ENCODE data around the gene PDSS2. TPM values are rescaled to one million over a fixed set of nuclear protein-coding genes. Genes with fewer than 3 reads are reported as not detected.

PDSS2 gene
- total RNA-seq, 2 experiments from 2014 or later = 11.4 to 11.7 TPM

GRCh38 chr6:107228754-107229153, 230.6 kb downstream of the PDSS2 start:
- no peak for ATAC-seq
- no peak overlapping the region for H3K4me3 Mint-ChIP-seq
- no peak overlapping the region for H3K27ac Mint-ChIP-seq
- intact Hi-C loops (cut with DNase I, micrococcal nuclease) = no loop called here
- no peaks in the 10 kb centered on the region for H3K27me3 Mint-ChIP-seq
- H3K36me3 Mint-ChIP-seq (ENCODE audit: low read depth) = peaks cover 10% of the 10 kb centered on the region
- ChIA-PET CTCF (interaction anchor here (0.7 kb wide), 1 partner anchor 636 kb away, joined by 3 read pairs; no protein-coding TSS in a partner anchor), POLR2A (no interaction called here)
- DNase-seq = no peak
- no peaks in the 10 kb centered on the region for H3K4me1 Mint-ChIP-seq
- H3K9me3 Mint-ChIP-seq (ENCODE audit: low read depth) = no peaks in the 10 kb centered on the region

DNA sequence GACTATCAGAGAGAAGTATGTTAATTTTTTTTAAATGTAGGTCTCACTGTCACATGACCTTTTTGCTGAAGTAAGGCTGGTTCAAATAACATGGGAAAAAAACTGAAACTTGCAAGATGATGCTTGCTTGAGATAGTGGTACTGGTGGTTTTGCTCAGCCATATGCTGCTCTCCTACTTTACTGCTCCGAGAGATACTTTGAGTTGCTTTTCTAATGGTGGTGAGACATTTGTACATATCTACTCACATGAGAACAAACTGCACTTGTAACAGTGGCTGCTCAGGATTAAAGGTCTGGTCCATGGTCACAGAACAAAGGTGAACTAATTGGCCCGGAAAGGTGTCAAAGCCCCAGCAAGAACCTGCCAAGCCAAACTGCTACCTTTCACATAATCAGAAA, 237.8 kb downstream of the PDSS2 start:
- ChIA-PET CTCF (no interaction called here), POLR2A (no interaction called here)
- peaks cover 10% of the 10 kb centered on the region for H3K36me3 Mint-ChIP-seq (ENCODE audit: low read depth)
- H3K27ac Mint-ChIP-seq = no peak overlapping the region
- no peaks in the 10 kb centered on the region for H3K27me3 Mint-ChIP-seq
- intact Hi-C loops (cut with DNase I, micrococcal nuclease) = no loop called here
- no peak for ATAC-seq
- H3K4me3 Mint-ChIP-seq = no peak overlapping the region
- no peaks in the 10 kb centered on the region for H3K9me3 Mint-ChIP-seq (ENCODE audit: low read depth)
- no peak for DNase-seq
- H3K4me1 Mint-ChIP-seq = no peaks in the 10 kb centered on the region

GRCh38 chr6:107219851-107220250, 239.5 kb downstream of the PDSS2 start:
- ATAC-seq (no peak), DNase-seq (no peak)
- Mint-ChIP-seq H3K27ac (no peak overlapping the region), H3K27me3 (no peaks in the 10 kb centered on the region), H3K4me1 (no peaks in the 10 kb centered on the region), H3K4me3 (no peak overlapping the region), H3K36me3 (ENCODE audit: low read depth) (peaks cover 8% of the 10 kb centered on the region), H3K9me3 (ENCODE audit: low read depth) (no peaks in the 10 kb centered on the region)
- ChIA-PET POLR2A (no interaction called here), CTCF (interaction anchor here (0.7 kb wide), 1 partner anchor 1601 kb away, joined by 3 read pairs; no protein-coding TSS in a partner anchor)
- intact Hi-C loops (cut with DNase I, micrococcal nuclease) = no loop called here

DNA sequence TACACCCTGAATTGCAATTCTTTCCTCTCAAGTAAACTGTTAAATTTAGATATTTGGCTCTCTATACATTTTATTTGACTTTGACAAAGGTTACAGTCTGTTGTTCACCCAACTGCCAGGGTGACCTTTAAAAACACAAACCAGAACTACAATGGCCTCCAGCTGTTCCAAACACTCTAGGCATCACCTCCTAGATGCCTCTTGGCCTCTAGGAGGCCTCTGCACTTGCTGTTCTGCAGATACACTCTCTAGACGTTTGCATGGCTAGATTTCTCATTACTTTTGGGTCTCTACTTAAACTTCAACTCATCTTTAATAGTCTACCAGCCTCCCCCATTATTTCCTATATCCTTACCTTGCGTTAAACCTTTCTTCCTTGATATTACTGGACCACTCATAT, 241.2 kb downstream of the PDSS2 start:
- DNase-seq (no peak), ATAC-seq (no peak)
- H3K27me3 Mint-ChIP-seq = no peaks in the 10 kb centered on the region
- no peak overlapping the region for H3K4me3 Mint-ChIP-seq
- intact Hi-C loops (cut with DNase I, micrococcal nuclease) = no loop called here
- CTCF ChIA-PET = no interaction called here
- no peaks in the 10 kb centered on the region for H3K9me3 Mint-ChIP-seq (ENCODE audit: low read depth)
- POLR2A ChIA-PET = no interaction called here
- no peak overlapping the region for H3K27ac Mint-ChIP-seq
- H3K36me3 Mint-ChIP-seq (ENCODE audit: low read depth) = peaks cover 2% of the 10 kb centered on the region
- no peaks in the 10 kb centered on the region for H3K4me1 Mint-ChIP-seq

DNA sequence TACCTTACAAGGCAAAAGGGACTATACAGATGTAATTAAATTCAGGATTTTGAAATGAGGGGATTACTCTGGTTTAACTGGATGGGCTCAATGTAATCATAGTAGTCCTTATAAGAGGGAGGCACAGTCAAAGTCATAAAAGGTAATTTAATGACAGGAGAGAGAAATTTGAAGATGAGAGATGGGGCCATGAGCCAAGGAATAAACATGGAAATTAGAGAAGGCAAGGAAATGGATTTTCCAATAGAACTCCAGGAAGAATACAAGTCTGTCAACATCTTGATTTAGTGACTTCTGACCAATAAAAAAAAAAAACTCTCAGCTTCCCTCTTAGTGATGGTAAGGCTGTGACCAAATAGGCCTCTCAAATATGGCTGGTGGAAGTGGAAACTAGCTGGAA, 242.1 kb downstream of the PDSS2 start:
- Mint-ChIP-seq H3K27ac (no peak overlapping the region), H3K36me3 (ENCODE audit: low read depth) (peaks cover 2% of the 10 kb centered on the region), H3K27me3 (no peaks in the 10 kb centered on the region), H3K4me3 (no peak overlapping the region), H3K4me1 (peaks cover under 1% of the 10 kb centered on the region), H3K9me3 (ENCODE audit: low read depth) (no peaks in the 10 kb centered on the region)
- ATAC-seq (no peak), DNase-seq (no peak)
- POLR2A ChIA-PET = no interaction called here
- CTCF ChIA-PET = interaction anchor here (0.6 kb wide), 1 partner anchor 489 kb away, joined by 3 read pairs; no protein-coding TSS in a partner anchor
- intact Hi-C loops (cut with DNase I, micrococcal nuclease) = no loop called here

DNA sequence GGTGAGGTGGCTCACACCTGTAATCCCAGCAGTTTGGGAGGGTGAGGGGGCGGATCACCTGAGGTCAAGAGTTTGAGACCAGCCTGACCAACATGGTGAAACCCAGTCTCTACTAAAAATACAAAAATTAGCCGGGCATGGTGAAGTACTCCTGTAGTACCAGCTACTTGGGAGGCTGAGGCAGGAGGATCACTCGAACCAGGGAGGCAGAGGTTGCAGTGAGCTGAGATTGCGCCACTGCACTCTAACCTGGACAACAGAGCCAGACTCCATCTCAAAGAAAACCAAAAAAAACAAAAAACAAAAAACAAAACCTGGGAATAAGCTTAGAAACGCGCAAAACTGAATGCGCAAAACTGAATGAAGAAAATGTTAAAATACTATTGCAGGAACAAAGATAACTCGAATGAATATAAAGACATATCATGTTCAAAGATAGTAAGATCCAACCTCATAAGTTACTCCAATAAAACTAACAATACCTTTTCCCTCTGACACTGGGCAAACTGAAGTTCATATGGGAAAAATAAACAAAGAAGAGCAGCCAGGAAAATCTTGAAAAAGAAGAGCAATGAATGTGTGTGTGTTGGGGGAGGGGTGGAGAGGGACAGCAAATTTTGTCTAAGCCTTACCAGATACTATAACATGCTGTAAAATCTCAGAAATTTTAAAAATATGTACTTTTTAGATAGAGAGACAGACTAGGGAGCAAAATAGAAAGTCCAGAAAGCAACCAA, 243.0 kb downstream of the PDSS2 start:
- POLR2A ChIA-PET = no interaction called here
- intact Hi-C loops (cut with DNase I, micrococcal nuclease) = no loop called here
- Mint-ChIP-seq H3K27me3 (no peaks in the 10 kb centered on the region), H3K36me3 (ENCODE audit: low read depth) (peaks cover 2% of the 10 kb centered on the region), H3K4me3 (no peak overlapping the region), H3K27ac (no peak overlapping the region), H3K9me3 (ENCODE audit: low read depth) (no peaks in the 10 kb centered on the region), H3K4me1 (peaks cover 7% of the 10 kb centered on the region)
- CTCF ChIA-PET = interaction anchor here (0.6 kb wide), 1 partner anchor 230 kb away, joined by 3 read pairs; no protein-coding TSS in a partner anchor
- DNase-seq (no peak), ATAC-seq (no peak)

GRCh38 chr6:107215334-107215733, 244.0 kb downstream of the PDSS2 start:
- ChIA-PET POLR2A (no interaction called here), CTCF (no interaction called here)
- DNase-seq (no peak), ATAC-seq (no peak)
- no peaks in the 10 kb centered on the region for H3K27me3 Mint-ChIP-seq
- H3K4me3 Mint-ChIP-seq = no peak overlapping the region
- intact Hi-C loops (cut with DNase I, micrococcal nuclease) = no loop called here
- no peaks in the 10 kb centered on the region for H3K9me3 Mint-ChIP-seq (ENCODE audit: low read depth)
- no peak overlapping the region for H3K27ac Mint-ChIP-seq
- peaks cover 7% of the 10 kb centered on the region for H3K4me1 Mint-ChIP-seq
- no peaks in the 10 kb centered on the region for H3K36me3 Mint-ChIP-seq (ENCODE audit: low read depth)

GRCh38 chr6:107214655-107215054, 244.7 kb downstream of the PDSS2 start:
- H3K27me3 Mint-ChIP-seq = no peaks in the 10 kb centered on the region
- ATAC-seq = no peak
- CTCF ChIA-PET = interaction anchor here (0.6 kb wide), 1 partner anchor 679 kb away, joined by 3 read pairs; no protein-coding TSS in a partner anchor
- no peaks in the 10 kb centered on the region for H3K9me3 Mint-ChIP-seq (ENCODE audit: low read depth)
- no peak overlapping the region for H3K4me3 Mint-ChIP-seq
- no peak overlapping the region for H3K27ac Mint-ChIP-seq
- intact Hi-C loops (cut with DNase I, micrococcal nuclease) = no loop called here
- POLR2A ChIA-PET = no interaction called here
- DNase-seq = no peak
- peaks cover 7% of the 10 kb centered on the region for H3K4me1 Mint-ChIP-seq
- peaks cover 3% of the 10 kb centered on the region for H3K36me3 Mint-ChIP-seq (ENCODE audit: low read depth)

DNA sequence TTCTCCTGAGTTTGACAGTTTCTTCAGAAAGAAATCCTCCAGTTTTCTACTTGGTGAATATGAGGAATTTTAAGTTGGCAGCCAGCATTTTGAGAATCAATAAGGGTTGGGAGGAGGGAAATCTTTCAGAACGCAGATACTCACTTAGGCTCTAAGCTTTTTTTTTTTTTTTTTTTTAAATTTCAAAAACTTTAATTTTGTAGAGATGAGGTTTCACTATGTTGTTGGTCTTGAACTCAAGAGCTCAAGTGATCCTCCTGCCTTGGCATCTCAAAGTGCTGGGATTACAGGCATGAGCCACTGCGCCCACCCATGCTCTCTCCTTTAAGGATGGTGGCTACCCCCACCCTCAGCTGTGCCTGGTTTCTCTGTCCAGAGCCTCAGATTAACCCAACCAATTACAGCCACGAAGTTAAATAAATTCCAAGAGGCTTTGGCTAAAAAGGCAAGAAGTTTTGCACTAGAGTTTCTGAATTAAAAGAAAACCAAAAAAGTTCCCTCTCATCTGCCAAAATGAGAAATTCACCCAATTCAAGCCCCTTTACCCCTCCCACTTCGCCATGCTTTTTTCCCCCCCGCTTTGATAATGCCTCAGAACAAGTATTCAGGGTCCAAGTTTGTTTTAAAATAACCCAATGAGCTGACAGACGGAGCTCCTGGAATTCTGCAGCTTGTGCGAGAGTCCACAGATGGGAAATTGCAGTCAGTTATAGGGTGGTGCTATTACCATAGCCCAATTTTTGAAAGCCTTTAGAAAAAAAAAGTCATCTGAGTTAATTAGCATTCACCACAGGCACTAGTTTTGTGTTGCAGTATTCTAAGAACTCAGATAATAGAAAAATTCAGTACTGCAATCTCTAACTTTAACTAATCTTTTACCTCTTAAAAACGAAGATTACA, 249.7 kb downstream of the PDSS2 start:
- ATAC-seq = no peak
- H3K36me3 Mint-ChIP-seq (ENCODE audit: low read depth) = peaks cover 20% of the 10 kb centered on the region
- ChIA-PET POLR2A (no interaction called here), CTCF (no interaction called here)
- intact Hi-C loops (cut with DNase I, micrococcal nuclease) = no loop called here
- peaks cover 7% of the 10 kb centered on the region for H3K4me1 Mint-ChIP-seq
- H3K27ac Mint-ChIP-seq = no peak overlapping the region
- H3K4me3 Mint-ChIP-seq = no peak overlapping the region
- no peaks in the 10 kb centered on the region for H3K27me3 Mint-ChIP-seq
- H3K9me3 Mint-ChIP-seq (ENCODE audit: low read depth) = peaks cover 3% of the 10 kb centered on the region
- DNase-seq = no peak

DNA sequence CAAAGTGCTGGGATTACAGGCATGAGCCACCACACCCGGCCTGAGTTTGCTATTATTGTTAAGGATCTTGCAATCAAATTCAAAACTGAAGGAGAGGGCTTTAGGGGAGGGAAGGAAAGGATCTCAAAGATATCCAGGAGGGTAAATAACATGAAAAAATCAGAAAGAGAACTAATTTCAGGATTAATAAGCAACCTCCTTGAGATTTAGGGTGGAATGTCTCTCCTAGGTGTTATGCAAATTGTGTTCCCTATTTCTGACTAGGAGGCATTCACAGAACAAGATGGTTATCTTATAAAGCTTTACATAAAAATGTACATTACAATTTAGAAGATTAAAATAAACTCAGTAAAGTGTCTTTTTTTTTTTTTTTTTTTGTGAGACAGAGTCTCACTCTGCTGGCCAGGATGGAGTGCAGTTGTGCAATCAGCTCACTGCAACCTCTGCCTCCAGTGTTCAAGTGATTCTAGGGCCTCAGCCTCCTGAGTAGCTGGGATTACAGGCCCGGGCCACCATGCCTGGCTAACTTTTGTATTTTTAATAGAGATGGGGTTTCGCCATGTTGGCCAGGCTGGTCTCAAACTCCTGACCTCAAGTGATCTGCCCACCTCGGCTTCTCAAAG, 252.0 kb downstream of the PDSS2 start:
- Mint-ChIP-seq H3K9me3 (ENCODE audit: low read depth) (peaks cover 6% of the 10 kb centered on the region), H3K27ac (peak overlapping the region; percentile 37), H3K4me1 (peaks cover 7% of the 10 kb centered on the region), H3K36me3 (ENCODE audit: low read depth) (peaks cover 24% of the 10 kb centered on the region), H3K4me3 (no peak overlapping the region), H3K27me3 (no peaks in the 10 kb centered on the region)
- no peak for DNase-seq
- intact Hi-C loops (cut with DNase I, micrococcal nuclease) = no loop called here
- ChIA-PET POLR2A (no interaction called here), CTCF (no interaction called here)
- no peak for ATAC-seq

DNA sequence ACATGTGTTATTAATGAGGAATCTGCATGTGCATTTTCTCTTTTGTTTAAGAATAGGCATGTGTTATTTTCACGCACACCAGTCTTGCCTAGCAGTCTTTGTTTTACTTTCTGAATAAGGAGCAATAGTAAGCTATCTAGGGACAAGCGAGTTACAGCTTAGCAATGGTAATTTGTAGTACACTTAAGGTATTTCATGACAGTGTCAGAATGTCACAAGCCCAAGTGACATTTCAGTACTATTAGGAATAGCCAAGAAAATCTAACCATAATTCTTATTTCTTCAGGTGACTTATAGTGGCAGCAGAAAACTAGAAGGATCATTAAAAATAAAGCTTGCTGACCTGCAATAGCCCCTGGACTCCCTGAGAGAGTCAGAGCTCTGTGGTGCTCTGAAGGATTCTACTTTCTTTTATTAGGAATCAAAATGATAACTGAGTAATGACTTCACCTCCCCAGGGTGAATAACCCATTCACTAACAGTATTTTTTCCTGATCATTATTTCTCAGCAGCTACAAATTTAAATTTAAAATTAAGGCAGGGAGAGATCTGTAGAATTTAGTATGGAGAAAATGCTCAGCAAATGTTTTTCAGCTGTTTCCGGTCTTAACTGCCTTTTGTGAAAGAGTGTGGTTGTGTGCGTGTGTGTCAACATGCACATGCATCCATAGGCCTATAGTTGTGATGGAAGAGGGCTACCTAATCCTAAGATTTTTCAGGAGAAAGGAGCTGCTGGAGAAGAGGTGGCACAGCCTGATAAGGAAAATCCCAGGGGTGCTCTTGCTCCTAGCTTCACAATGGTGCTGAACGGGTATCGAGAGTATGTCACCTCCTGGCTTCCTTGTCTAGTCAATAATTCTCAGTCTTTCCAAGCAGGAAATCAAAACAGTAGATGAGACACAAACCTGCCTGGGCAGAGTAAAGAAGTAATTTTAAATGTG, 254.0 kb downstream of the PDSS2 start:
- POLR2A ChIA-PET = no interaction called here
- Mint-ChIP-seq H3K9me3 (ENCODE audit: low read depth) (peaks cover 6% of the 10 kb centered on the region), H3K4me3 (no peak overlapping the region), H3K4me1 (no peaks in the 10 kb centered on the region), H3K36me3 (ENCODE audit: low read depth) (peaks cover 24% of the 10 kb centered on the region), H3K27ac (no peak overlapping the region), H3K27me3 (no peaks in the 10 kb centered on the region)
- intact Hi-C loops (cut with DNase I, micrococcal nuclease) = no loop called here
- DNase-seq = no peak
- no peak for ATAC-seq
- CTCF ChIA-PET = interaction anchor here (0.7 to 1.2 kb wide), 2 partner anchors 8 to 28 kb away, joined by 3 read pairs; no protein-coding TSS in a partner anchor

Data from activated CD4-positive, alpha-beta T cell treated with anti-CD3 and anti-CD28 coated beads for 36 hours (primary cell).